Keratinocyte (primary cell): Measurements from ENCODE around the gene CEP63. TPM values are rescaled to one million over a fixed set of nuclear protein-coding genes. Genes with fewer than 3 reads are reported as not detected.

Experiments used
- DNase-seq: peaks from one replicate; pipeline ENCODE4 v3.0.0-alpha.2; 2011; ENCODE audit warnings: low read depth, missing footprints, low spot score
- FAIRE-seq: peaks from 2 replicates; lab custom pipeline; 2011; peaks lifted over from hg19 to GRCh38; lab: Jason Lieb, UNC
- H2AFZ ChIP-seq: 2 replicates; pipeline ENCODE4 v1.6.0; 2012; ENCODE audit warnings: low read length, control low read depth, inconsistent platforms; ENCODE audit not compliant: control insufficient read depth
- H3K27ac ChIP-seq: 2 replicates; pipeline ENCODE4 v1.5.1; 2011; ENCODE audit warnings: low read length; ENCODE audit not compliant: control insufficient read depth, insufficient read depth
- H3K27me3 ChIP-seq: 3 replicates; pipeline ENCODE4 v1.6.0; 2011; ENCODE audit warnings: low read length; ENCODE audit not compliant: control insufficient read depth, insufficient read depth; ENCODE audit errors: extremely low read depth
- H3K36me3 ChIP-seq, 2 experiments: 2 replicates in 1 of 2; 3 replicates in 1 of 2; pipeline ENCODE4 v1.5.1; 2011; ENCODE audit warnings: low read length in 2 of 2, mild to moderate bottlenecking in 1 of 2; ENCODE audit not compliant: control insufficient read depth in 2 of 2, insufficient read depth in 2 of 2; ENCODE audit errors: extremely low read depth in 1 of 2
- H3K4me1 ChIP-seq: 3 replicates; pipeline ENCODE4 v1.5.1; 2011; ENCODE audit warnings: low read length; ENCODE audit not compliant: control insufficient read depth, insufficient read depth; ENCODE audit errors: extremely low read depth
- H3K4me2 ChIP-seq: 3 replicates; pipeline ENCODE4 v1.6.0; 2011; ENCODE audit warnings: low read depth, low read length; ENCODE audit not compliant: control insufficient read depth, insufficient read depth; ENCODE audit errors: extremely low read depth
- H3K4me3 ChIP-seq, 3 experiments: fragments of 200-600 bp in 1 of 3; sonication (generic) in 1 of 3; 2 replicates in 2 of 3; 3 replicates in 1 of 3; pipeline ENCODE4 v1.5.1; 2011 to 2016; ENCODE audit warnings: low read length in 3 of 3, mild to moderate bottlenecking in 3 of 3, control low read depth in 2 of 3, inconsistent platforms in 1 of 3, low read depth in 1 of 3, mixed read lengths in 1 of 3, mixed run types in 1 of 3, moderate library complexity in 1 of 3; ENCODE audit not compliant: control insufficient read depth in 2 of 3, insufficient read depth in 2 of 3; ENCODE audit errors: extremely low read depth in 1 of 3
- H3K79me2 ChIP-seq: 2 replicates; pipeline ENCODE4 v1.6.0; 2012; ENCODE audit warnings: low read length; ENCODE audit not compliant: control insufficient read depth, insufficient read depth
- H3K9ac ChIP-seq: 3 replicates; pipeline ENCODE4 v1.6.0; 2011; ENCODE audit warnings: low read length; ENCODE audit not compliant: control insufficient read depth, insufficient read depth; ENCODE audit errors: extremely low read depth
- H3K9me1 ChIP-seq: 3 replicates; pipeline ENCODE4 v1.6.0; 2011; ENCODE audit warnings: low read length; ENCODE audit not compliant: control insufficient read depth, insufficient read depth; ENCODE audit errors: extremely low read depth
- H3K9me3 ChIP-seq: 2 replicates; pipeline ENCODE4 v1.5.1; 2012; ENCODE audit warnings: low read depth, low read length; ENCODE audit not compliant: control insufficient read depth
- H4K20me1 ChIP-seq: 3 replicates; pipeline ENCODE4 v1.6.0; 2011; ENCODE audit warnings: low read length; ENCODE audit not compliant: control insufficient read depth, insufficient read depth; ENCODE audit errors: extremely low read depth
- EZH2 ChIP-seq: IDR thresholded peaks from one replicate; pipeline ENCODE4 v1.6.1; 2012; ENCODE audit warnings: inconsistent platforms, mild to moderate bottlenecking, low read length, moderate library complexity
- dilution Hi-C: fragments of 300-500 bp; cut with MboI; formaldehyde crosslinking; loops from one replicate; pipeline ENCODE4 v1.7.0; 2020; ENCODE audit warnings: low sequenced_read_pairs; ENCODE audit not compliant: extremely low pct_ligation_motif_present
- polyA plus RNA-seq, 5 experiments: library from polyadenylated mRNA; depleted of rRNA in 3 of 5; stranded (reverse) in 3 of 5; stranded (forward) in 1 of 5; unstranded in 1 of 5; fragments of >200 nt; gene quantifications; 1 replicate in 1 of 5; 2 replicates in 3 of 5; 3 replicates in 1 of 5; pipeline versions ENCODE4 v1.2.1 to v1.2.3, GENCODE V29; 2011 to 2012; ENCODE audit warnings: missing spikeins in 2 of 5, low read depth in 1 of 5, low replicate concordance in 1 of 5
- TF ChIP-seq, protein P1 (sequence below), 3 experiments: IDR thresholded peaks in 1 of 3; conservative IDR thresholded peaks in 1 of 3; optimal IDR thresholded peaks in 1 of 3; 2 replicates in 2 of 3; 3 replicates in 1 of 3; pipeline versions ENCODE3 to v1.5.1; 2011; ENCODE audit warnings: low read length in 3 of 3, mild to moderate bottlenecking in 3 of 3, moderate library complexity in 2 of 3, control low read depth in 1 of 3, inconsistent platforms in 1 of 3; ENCODE audit not compliant: insufficient read depth in 2 of 3; ENCODE audit errors: extremely low read depth in 1 of 3

The CEP63 gene
- polyA plus RNA-seq, 1 donor (not counting 4 experiments of a cell fraction or from before 2014, with no cell fraction given) = 10.1 TPM

DNA sequence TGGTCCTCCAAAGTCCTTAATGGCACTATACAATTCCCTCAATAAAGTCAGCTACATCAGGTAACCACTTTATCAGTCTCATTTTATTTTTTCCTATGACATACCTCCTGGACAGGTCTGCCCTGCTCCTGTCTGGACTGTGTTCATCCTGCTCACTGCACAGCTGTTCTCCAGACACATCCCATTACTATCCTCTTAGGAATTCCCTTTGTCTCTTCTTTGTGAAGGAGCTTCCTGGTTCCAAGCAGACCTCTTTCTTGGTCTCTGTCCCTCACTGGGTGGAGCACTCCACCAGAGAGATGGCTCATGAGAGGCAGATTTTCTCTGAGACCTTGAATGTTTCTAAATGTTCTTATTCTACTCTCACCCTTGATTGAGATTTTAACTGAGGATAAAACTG, 104.9 kb downstream of the CEP63 start:
- Histone ChIP-seq H3K9ac (no peak overlapping the region), H3K4me1 (peaks cover 9% of the 10 kb centered on the region), H3K36me3 (no peaks in the 10 kb centered on the region), H4K20me1 (no peaks in the 10 kb centered on the region), H3K9me1 (no peaks in the 10 kb centered on the region), H3K27ac (no peak overlapping the region), H3K79me2 (no peaks in the 10 kb centered on the region), H3K9me3 (peaks cover 7% of the 10 kb centered on the region), H3K27me3 (no peaks in the 10 kb centered on the region), H3K4me2 (no peak overlapping the region), H3K4me3 (no peak overlapping the region), H2AFZ (peak overlapping the region; percentile 45)
- TF ChIP-seq, protein P1, sequence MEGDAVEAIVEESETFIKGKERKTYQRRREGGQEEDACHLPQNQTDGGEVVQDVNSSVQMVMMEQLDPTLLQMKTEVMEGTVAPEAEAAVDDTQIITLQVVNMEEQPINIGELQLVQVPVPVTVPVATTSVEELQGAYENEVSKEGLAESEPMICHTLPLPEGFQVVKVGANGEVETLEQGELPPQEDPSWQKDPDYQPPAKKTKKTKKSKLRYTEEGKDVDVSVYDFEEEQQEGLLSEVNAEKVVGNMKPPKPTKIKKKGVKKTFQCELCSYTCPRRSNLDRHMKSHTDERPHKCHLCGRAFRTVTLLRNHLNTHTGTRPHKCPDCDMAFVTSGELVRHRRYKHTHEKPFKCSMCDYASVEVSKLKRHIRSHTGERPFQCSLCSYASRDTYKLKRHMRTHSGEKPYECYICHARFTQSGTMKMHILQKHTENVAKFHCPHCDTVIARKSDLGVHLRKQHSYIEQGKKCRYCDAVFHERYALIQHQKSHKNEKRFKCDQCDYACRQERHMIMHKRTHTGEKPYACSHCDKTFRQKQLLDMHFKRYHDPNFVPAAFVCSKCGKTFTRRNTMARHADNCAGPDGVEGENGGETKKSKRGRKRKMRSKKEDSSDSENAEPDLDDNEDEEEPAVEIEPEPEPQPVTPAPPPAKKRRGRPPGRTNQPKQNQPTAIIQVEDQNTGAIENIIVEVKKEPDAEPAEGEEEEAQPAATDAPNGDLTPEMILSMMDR (optimal IDR thresholded peaks at IDR 0.05 in 1 of 3, IDR thresholded peaks at IDR 0.05 in 1 of 3, conservative IDR thresholded peaks at IDR 0.05 in 1 of 3; ENCODE audit: extremely low read depth in 1 of 3, insufficient read depth in 2 of 3, low read length in 3 of 3) = no peak
- no peak for TF ChIP-seq EZH2
- peak; percentile 97 for FAIRE-seq
- DNase-seq = peak; percentile 21
- dilution Hi-C loops = no loop called here

DNA sequence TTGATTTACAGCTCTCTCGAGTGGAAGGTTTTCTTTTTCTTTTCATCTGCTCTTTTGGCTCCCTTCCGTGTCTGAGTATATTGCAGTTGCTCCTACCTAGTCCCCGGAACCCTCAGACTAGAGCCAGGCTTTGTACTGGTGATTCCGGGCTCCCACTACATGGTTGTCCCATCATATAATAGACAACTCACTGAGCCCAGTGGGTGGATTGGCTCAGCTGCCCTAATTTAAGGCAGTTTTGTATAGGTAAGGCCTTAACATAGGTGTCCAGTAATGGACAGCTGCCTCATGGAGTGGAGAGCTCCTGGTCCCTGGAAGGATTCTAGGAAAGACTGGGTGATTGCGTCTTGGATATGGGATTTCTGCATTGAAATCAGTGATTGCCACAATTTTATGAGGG, 106.9 kb downstream of the CEP63 start:
- Histone ChIP-seq H3K9me1 (no peaks in the 10 kb centered on the region), H3K79me2 (no peaks in the 10 kb centered on the region), H3K4me1 (peaks cover 20% of the 10 kb centered on the region), H4K20me1 (no peaks in the 10 kb centered on the region), H3K4me3 (no peak overlapping the region), H3K9me3 (peaks cover 16% of the 10 kb centered on the region), H3K9ac (no peak overlapping the region), H3K4me2 (no peak overlapping the region), H3K36me3 (no peaks in the 10 kb centered on the region), H3K27me3 (no peaks in the 10 kb centered on the region), H3K27ac (no peak overlapping the region), H2AFZ (no peak overlapping the region)
- TF ChIP-seq EZH2 = no peak
- TF ChIP-seq, protein P1 (optimal IDR thresholded peaks at IDR 0.05 in 1 of 3, IDR thresholded peaks at IDR 0.05 in 1 of 3, conservative IDR thresholded peaks at IDR 0.05 in 1 of 3; ENCODE audit: extremely low read depth in 1 of 3, insufficient read depth in 2 of 3, low read length in 3 of 3) = no peak
- DNase-seq = no peak
- dilution Hi-C loops = no loop called here
- FAIRE-seq = no peak
